Liver (tissue), 3 donors: ENCODE measurements around the gene DOCK1.

Source experiments
- GABPA ChIP-seq, 2 donors: IDR thresholded peaks in 1 of 2; conservative IDR thresholded peaks in 1 of 2; 2 replicates each; pipeline ENCODE4 v1.6.1; 2016; ENCODE audit warnings: antibody characterized with exemption in 2 of 2, mild to moderate bottlenecking in 1 of 2, moderate library complexity in 1 of 2
- JUND ChIP-seq, 2 donors: IDR thresholded peaks; 2 replicates each; pipeline ENCODE4 v1.6.1; 2016; ENCODE audit warnings: antibody characterized with exemption in 2 of 2
- MAX ChIP-seq: IDR thresholded peaks from 2 replicates; pipeline ENCODE4 v1.6.1; 2016; ENCODE audit warnings: antibody characterized with exemption
- NR2F2 ChIP-seq: IDR thresholded peaks from 2 replicates; pipeline ENCODE4 v1.6.1; 2016; ENCODE audit warnings: antibody characterized with exemption
- RAD21 ChIP-seq, 2 donors: IDR thresholded peaks; 2 replicates each; pipeline ENCODE4 v1.6.1; 2016; ENCODE audit warnings: antibody characterized with exemption in 2 of 2, mild to moderate bottlenecking in 2 of 2
- SP1 ChIP-seq: IDR thresholded peaks from 2 replicates; pipeline ENCODE4 v1.6.1; 2018; ENCODE audit warnings: antibody characterized with exemption, mild to moderate bottlenecking
- ZBTB33 ChIP-seq: IDR thresholded peaks from 2 replicates; pipeline ENCODE4 v1.6.1; 2016; ENCODE audit warnings: antibody characterized with exemption
- TF ChIP-seq, protein P1 (sequence below): fragments of 150-350 bp; IDR thresholded peaks from 2 replicates; pipeline ENCODE4 v1.5.1; 2017; ENCODE audit warnings: improper control_type of control experiment, low read depth, low read length; ENCODE audit not compliant: missing input control
- TF ChIP-seq, protein P2 (sequence below): IDR thresholded peaks from 2 replicates; pipeline ENCODE4 v1.6.1; 2016; ENCODE audit warnings: antibody characterized with exemption
- donor health status: healthy.
- donor health status: healthy.

DNA sequence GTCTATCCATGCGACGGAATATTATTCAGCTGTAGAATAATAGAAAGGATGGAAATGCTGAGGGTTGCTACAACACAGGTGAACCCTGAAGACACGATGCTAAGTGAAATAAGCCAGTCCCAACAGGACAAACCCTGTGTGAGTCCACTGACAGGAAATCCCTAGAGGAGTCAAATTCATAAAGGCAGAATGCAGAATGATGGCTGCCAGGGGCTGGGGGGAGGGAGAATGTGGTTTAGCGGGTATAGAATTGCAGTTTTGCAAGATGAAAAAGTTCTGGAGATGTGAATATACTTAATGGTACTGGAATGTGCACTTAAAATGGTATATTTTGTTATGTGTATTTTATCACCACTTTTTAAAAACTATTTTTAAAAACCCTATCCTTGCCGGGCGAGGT, 36.9 kb upstream of the DOCK1 start:
- TF ChIP-seq, protein P1, sequence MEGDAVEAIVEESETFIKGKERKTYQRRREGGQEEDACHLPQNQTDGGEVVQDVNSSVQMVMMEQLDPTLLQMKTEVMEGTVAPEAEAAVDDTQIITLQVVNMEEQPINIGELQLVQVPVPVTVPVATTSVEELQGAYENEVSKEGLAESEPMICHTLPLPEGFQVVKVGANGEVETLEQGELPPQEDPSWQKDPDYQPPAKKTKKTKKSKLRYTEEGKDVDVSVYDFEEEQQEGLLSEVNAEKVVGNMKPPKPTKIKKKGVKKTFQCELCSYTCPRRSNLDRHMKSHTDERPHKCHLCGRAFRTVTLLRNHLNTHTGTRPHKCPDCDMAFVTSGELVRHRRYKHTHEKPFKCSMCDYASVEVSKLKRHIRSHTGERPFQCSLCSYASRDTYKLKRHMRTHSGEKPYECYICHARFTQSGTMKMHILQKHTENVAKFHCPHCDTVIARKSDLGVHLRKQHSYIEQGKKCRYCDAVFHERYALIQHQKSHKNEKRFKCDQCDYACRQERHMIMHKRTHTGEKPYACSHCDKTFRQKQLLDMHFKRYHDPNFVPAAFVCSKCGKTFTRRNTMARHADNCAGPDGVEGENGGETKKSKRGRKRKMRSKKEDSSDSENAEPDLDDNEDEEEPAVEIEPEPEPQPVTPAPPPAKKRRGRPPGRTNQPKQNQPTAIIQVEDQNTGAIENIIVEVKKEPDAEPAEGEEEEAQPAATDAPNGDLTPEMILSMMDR, result no peak
- TF ChIP-seq ZBTB33, result no peak
- TF ChIP-seq SP1, result no peak
- TF ChIP-seq RAD21 (IDR thresholded peaks at IDR 0.05), result no peak
- TF ChIP-seq, protein P2, sequence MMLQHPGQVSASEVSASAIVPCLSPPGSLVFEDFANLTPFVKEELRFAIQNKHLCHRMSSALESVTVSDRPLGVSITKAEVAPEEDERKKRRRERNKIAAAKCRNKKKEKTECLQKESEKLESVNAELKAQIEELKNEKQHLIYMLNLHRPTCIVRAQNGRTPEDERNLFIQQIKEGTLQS, result no peak
- TF ChIP-seq NR2F2, result no peak
- TF ChIP-seq JUND (IDR thresholded peaks at IDR 0.05), result no peak
- no peak for TF ChIP-seq MAX
- no peak for TF ChIP-seq GABPA (IDR thresholded peaks at IDR 0.05 in 1 of 2, conservative IDR thresholded peaks at IDR 0.05 in 1 of 2)
